GM18519 (cell line): ENCODE measurements around the gene NEUROG2.
A peak's percentile ranks its signal among the peaks of the same experiment; 100 is the strongest.

Experiments
- ATAC-seq: cut with Tn5 transposase; IDR thresholded peaks from one replicate; pipeline ENCODE4 v1.9.1; 2021; ENCODE audit warnings: mild to moderate bottlenecking, moderate library complexity; ENCODE audit not compliant: unreplicated experiment, low FRiP score

Gene NEUROG2

GRCh38 chr4:112521123-112522023 lies 5.4 kb upstream of the NEUROG2 start:
- no peak for ATAC-seq

DNA sequence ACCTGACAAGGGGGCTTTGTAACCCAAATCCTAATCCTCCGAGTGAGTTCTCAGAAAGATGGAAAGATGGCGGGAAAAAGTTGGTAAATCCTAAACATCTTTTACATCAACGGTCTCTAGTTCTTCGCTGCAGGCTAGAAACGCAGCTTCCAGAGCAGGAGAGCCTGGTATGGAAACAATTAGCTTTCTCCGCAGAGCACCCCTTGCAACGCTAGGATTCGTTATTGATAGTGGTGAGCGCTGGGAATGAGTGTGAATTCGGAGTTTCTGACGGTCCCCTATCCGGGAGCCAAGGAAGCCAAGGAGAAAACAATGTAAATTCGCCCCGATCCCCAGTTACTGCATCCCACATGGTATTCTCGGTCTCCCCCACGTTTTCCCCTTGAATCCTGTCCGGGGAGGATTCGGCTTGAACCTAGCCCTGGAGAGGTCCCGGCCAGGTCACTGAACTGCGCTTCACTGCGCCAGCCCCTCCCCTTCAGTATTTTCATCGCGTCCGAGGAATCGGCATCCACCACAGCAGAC lies 4.7 kb upstream of the NEUROG2 start:
- ATAC-seq, result no peak

DNA sequence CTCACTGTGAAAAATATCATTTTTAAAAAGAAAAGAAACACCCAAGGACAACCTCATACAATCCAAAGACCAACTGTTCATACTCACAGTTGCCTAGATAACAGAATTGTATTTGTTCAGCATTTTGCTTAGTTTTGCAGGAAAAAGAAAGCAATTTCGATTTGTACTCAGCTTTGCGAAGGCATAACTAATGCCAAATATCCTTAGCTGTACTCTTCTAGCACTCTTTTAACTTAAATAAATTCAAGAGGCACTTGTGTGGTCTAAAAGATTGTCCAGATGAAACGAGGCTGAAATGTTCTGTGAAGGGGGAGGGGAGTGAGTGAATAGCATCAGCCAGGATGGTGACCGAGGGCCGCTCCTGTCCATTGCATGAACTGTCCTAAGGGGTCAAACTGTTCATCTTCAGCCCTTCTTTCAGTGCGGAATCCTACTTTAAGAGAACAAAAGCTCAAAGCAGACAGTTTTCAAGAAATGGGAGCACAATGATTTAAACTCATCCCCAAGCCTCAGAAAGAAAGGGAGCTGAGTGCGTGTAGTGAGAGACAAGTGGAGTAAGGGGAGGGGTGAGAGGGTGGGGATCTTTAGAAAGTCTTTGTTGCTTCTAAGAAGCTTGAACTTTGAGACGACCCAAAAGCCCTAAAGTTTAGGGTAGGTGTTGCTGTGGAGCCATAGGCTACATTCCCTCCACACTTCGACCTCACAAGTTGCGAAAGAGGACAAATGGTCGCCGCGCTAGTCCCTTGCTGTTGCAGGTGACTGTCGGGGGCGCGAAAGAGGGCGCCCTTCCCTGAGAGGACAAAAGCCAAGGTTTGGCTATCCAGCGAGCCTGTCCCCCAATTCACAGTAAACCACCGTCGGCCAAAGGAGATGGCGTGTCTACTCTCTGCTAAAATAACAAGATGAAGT lies 4.0 kb upstream of the NEUROG2 start:
- no peak for ATAC-seq

GRCh38 chr4:112518675-112519074 lies 2.7 kb upstream of the NEUROG2 start:
- no peak for ATAC-seq

DNA sequence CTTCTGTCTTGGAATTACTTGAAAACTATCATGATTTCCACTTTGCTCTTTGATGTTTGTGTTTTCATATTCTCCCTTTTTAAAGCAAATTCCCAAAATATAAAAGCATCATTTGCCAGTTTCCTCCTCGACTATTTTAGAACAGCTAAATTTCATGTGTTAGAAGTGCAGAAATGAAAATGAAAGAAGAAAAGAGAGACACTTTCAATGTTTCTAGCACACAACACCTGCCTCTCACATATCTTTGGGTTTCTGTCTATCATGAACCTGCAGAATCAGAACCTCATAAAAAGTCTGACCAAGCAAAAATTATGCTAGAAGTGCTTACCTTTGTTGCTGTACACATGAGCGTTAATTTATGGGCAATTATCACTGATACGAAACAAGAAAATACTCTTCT lies 1.9 kb upstream of the NEUROG2 start:
- ATAC-seq, result no peak

GRCh38 chr4:112517067-112517634 lies 1.2 kb upstream of the NEUROG2 start:
- no peak for ATAC-seq

DNA sequence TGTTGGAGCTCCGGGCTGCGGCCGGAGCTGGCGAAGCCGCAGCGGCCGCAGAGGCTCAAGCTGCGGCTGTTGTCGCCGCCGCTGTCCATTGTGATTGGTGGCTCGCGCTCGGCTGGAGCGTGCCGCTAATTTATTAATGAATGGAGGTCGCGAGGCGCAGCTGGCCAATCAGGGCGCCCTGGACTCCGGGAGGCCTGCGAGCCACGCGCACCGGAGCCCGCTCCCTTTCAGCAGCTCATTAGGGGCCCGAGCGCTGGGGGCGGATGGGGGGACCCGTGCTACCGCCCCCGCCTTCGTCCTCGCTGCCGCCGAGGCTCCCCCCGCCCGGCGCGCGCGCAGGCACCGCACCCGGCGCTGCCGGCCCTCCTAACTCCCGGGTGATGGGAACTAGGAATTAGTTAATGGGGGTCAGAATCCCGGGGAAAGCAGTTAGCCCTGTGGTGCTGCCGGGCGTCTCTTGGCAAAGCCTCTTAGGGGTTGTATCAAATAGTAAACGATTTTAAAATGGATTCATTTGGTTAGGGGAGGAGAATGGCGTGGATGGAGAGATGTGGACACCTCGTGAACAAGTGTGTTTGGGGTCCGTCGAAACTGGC lies 589 bp upstream of the NEUROG2 start:
- ATAC-seq, result peak; percentile 23

- peak; percentile 31 for ATAC-seq
Measured at GRCh38 chr4:112515198-112516065, 548 bp downstream of the NEUROG2 start.

DNA sequence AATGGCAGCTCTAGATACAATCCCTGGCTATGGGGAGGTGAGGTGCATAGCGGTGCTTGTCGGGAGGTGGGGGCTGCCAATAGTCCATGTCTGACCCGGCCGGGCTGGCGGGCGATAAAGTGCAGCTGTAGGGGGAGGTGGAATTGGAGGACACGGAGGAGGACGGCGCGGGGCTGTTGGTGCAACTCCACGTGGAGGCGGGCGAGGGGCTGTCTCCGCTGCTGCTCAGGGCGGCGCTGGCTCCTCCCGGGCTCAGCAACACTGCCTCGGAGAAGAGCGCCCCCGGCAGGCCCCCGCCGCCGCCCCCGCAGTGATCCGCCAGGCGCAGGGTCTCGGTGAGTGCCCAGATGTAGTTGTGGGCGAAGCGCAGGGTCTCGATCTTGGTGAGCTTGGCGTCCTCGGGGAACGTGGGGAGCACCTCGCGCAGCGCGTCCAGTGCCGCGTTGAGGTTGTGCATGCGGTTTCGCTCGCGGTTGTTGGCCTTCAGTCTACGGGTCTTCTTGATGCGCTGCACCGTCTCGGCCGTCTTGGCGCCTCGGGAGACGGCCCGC lies 1.3 kb downstream of the NEUROG2 start:
- peak; percentile 4 for ATAC-seq

GRCh38 chr4:112513971-112514646 lies 1.9 kb downstream of the NEUROG2 start:
- peak; percentile 20 for ATAC-seq

- ATAC-seq, result no peak
Measured at GRCh38 chr4:112511803-112512118, 4.2 kb downstream of the NEUROG2 start.

DNA sequence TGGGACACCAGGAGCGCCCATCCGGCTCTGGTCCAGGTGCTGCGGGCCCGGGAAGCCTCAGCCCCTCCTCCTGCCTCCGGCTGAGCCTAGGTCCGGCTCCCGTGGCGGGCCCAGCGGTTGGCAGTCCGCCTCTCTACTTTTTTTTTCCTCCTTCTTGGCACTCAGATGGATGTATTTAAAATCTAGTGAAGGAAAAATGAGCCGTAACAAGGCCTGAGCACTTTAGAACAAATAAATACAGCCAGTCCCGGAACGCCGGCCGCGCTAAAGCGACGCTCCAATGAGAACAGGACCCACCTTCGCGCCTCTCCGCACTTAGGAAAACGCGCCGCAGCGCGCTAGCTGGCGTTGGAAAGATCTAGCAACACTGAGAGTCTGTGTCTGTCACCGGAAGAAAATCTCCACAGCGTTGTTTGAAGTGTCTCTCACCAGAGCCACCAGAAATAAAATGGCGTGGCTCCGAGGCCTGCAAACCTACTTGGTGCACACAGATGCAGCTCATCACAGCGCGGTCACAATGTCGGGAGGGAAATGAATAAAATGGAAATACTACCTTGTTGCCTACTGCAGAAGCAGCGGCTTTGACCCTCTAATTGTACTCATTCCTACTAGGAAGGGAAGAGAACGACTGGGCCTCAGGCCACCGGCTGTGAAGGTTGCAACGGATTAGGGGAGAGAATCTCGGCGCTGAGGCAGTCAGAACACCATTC lies 4.7 kb downstream of the NEUROG2 start:
- no peak for ATAC-seq

DNA sequence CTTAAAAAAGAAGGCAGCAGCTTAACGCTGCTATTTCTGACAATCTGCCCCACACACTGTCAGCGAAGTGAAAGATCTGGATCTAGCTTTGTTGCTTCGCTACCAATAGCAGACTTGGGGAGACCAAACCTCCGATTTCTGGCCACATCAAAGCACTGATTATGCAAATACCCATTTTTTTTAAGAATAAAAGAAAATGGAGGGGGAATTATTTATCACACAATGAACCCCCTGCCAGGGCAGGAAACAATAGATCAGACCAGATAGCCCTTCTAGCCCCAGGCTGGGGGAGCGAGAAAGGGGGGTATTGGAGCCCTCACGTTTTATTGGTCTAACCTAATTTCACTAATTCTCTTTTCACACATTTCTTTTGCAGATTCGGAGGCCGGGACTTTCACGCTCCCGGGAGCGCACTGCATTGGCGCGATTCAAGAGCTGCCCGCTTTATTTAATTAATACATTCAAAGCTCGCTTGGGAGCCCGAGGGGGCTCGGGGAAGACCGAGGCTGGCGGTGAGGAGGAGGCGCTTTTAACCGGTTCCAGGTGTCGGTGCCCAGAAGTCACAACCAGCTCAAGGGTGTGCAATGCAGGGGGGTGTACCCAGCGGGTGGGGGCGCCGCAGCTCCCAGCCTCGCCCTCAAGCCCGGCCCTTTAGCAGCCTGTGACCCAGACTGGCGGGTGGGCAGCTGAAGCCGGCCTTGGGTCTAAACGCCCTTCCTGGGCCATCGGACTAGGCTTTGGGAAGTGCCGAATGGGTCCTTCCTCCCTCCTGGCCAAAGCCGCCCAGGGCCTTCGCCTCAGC lies 5.5 kb downstream of the NEUROG2 start:
- ATAC-seq, result no peak

GRCh38 chr4:112509243-112510141 lies 6.5 kb downstream of the NEUROG2 start:
- ATAC-seq, result no peak

GRCh38 chr4:112508356-112508755 lies 7.6 kb downstream of the NEUROG2 start:
- ATAC-seq, result no peak

DNA sequence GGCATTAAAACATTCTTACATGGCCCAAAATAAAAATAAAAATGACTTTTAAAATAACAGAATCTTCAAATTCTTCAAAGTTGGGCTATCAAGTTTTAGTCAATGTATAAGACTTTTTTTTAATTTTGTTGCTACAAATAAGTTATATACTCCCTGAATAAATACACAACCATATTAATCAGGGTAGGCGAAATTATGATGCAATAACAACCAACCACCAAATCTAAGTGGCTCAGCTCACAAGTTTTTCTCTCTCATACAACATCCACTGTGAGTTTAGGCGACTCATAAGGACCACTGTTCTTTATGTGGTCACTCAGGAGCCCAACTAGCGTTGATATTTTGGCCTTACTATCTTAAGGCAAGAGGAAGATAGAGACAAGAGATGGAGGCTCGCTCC lies 11.2 kb downstream of the NEUROG2 start:
- no peak for ATAC-seq
